ENCODE measurements around the gene SLC12A9.

SLC12A9 gene

DNA sequence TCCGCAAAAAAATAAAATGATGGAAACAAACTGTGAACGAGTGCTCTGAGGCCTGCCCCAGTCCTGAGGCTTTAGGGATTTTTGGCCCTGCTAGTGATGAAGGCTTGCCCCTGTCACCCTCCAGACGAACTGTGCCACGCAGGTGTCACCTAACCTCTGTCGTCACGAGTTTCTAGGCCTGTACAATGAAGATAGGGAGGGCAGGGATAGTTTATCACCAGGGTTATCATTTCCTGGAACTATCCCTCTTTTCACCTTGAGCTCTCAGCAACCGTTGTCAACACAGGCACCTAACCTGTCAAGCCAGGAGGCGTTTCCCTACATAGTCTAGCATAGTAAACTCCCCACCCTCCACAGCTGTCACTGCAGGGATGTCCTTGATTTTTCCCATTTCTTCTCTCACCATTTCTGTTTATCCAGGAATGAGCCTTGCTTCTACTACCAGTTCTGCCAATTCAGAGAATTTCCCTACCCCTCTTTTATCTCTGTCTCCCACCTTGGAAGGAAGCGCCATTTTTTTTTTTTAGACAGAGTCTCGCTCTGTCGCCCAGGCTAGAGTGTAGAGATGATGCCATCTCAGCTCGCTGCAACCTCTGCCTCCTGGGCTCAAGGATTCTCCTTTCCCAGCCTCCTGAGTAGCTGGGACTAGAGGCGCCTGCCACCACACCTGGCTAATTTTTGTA, 45.4 kb downstream of the SLC12A9 start:
- no peak for DNase-seq

- DNase-seq: no peak
Measured at GRCh38 chr7:100899432-100899831, 46.9 kb downstream of the SLC12A9 start.

GRCh38 chr7:100900978-100901377, 48.5 kb downstream of the SLC12A9 start:
- no peak for DNase-seq

DNA sequence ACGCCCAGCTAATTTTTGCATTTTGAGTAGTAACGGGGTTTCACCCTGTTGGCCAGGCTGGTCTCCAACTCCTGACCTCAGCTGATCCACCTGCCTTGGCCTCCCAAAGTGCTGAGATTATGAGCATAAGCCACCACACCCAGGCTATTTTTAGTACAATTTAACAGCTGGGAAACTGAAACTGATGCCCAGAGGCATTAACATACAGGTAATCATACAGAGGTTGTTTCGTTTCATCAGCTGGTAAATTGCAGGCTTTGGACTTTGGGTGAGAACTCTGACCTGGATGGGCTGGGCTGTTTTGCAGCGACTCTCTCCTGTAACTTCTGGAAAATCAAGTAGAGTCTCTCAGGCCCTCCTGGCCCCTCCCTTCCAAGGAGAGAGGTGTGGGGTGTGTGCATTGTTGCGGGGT, 49.4 kb downstream of the SLC12A9 start:
- no peak for DNase-seq

GRCh38 chr7:100902638-100903037, 50.1 kb downstream of the SLC12A9 start:
- DNase-seq: no peak

- no peak for DNase-seq
Measured at GRCh38 chr7:100908512-100908911, 56.0 kb downstream of the SLC12A9 start.

DNA sequence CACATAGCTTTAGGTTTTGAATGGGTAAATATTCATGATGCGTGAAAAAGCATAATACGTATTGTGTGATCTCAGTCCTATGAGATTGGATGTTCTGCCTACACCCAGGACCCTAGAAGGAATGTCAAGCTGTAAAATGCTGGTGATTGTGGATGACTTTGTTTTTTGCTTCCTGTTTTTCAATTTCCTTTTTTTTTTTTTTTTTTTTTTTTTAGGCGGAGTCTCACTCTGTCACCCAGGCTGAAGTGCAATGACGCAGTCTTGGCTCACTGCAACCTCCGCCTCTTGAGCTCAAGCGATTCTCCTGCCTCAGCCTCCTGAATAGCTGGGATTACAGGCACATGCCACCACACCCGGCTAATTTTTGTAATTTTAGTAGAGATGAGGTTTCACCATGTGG, 57.9 kb downstream of the SLC12A9 start:
- DNase-seq: peak; percentile 78 to 81

- DNase-seq: no peak
Measured at GRCh38 chr7:100911484-100911883, 59.0 kb downstream of the SLC12A9 start.

- DNase-seq: no peak
Measured at GRCh38 chr7:100914208-100914878, 61.8 kb downstream of the SLC12A9 start.

DNA sequence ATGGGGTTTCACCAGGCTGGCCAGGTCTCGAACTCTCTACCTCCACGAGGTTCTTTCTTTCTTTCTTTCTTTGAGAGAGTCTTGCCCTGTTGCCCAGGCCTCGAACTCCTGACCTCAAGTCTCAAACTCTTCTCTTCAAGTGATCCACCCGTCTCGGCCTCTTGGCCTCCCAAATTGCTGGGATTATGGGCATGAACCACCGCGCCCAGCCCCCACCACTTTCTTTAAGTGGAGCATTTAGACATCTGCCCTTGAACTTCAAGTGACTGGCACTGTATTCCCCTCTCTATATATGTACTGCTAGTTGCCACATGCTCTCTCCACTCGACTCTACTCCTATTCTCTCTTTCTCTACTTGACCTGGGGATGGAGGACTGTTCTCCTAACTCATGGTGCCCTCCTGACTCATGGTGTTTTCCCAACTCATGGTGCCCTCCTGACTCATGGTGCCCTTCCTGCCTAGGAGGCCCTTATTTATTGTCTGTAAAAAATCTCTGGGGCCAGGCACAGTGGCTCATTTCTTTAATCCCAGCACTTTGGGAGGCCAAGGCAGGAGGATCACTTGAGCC, 62.5 kb downstream of the SLC12A9 start:
- DNase-seq: peak; percentile 23 to 28
